Measurements from ENCODE around the gene MFSD8. TPM values are rescaled to one million over a fixed set of nuclear protein-coding genes. Genes with fewer than 3 reads are reported as not detected.
"Not testable (repeated sequence)": the region's sequence is repeated elsewhere in the genome, so short reads cannot be mapped to it uniquely, and the experiment has no call there.

MFSD8 gene
- total RNA-seq, 2 experiments from 2014 or later: 10.2 to 13.8 TPM

GRCh38 chr4:127978930-127979329 is 14.0 kb upstream of the MFSD8 start:
- POLR2A ChIA-PET: no interaction called here

GRCh38 chr4:127975121-127975770 is 10.3 kb upstream of the MFSD8 start:
- DNase-seq (no peak), ATAC-seq (peak; percentile 51)
- H3K27ac Mint-ChIP-seq: no peak overlapping the region
- H3K9me3 Mint-ChIP-seq (ENCODE audit: low read depth): no peaks in the 10 kb centered on the region
- H3K27me3 Mint-ChIP-seq: no peaks in the 10 kb centered on the region
- intact Hi-C loops (cut with DNase I, micrococcal nuclease): no loop called here
- CTCF ChIA-PET: interaction anchor here (0.6 kb wide), 1 partner anchor 311 kb away, joined by 3 read pairs; no protein-coding TSS in a partner anchor
- H3K36me3 Mint-ChIP-seq (ENCODE audit: low read depth): peaks cover 25% of the 10 kb centered on the region
- POLR2A ChIA-PET: no interaction called here
- H3K4me1 Mint-ChIP-seq: peaks cover 9% of the 10 kb centered on the region
- peak overlapping the region; percentile 3 for H3K4me3 Mint-ChIP-seq

More at GRCh38 chr4:127978930-127979329, 14.0 kb upstream of the MFSD8 start:
- peaks cover 8% of the 10 kb centered on the region for H3K4me1 Mint-ChIP-seq
- H3K9me3 Mint-ChIP-seq (ENCODE audit: low read depth): no peaks in the 10 kb centered on the region
- intact Hi-C loops (cut with DNase I, micrococcal nuclease): no loop called here
- peaks cover 16% of the 10 kb centered on the region for H3K36me3 Mint-ChIP-seq (ENCODE audit: low read depth)
- no peaks in the 10 kb centered on the region for H3K27me3 Mint-ChIP-seq
- DNase-seq (no peak), ATAC-seq (no peak)
- CTCF ChIA-PET: interaction anchor here (0.7 to 1.2 kb wide), 3 partner anchors 11 to 783 kb away, joined by 3 read pairs; partner anchors contain the start of genes ABHD18 and MFSD8
- H3K4me3 Mint-ChIP-seq: no peak overlapping the region
- no peak overlapping the region for H3K27ac Mint-ChIP-seq

DNA sequence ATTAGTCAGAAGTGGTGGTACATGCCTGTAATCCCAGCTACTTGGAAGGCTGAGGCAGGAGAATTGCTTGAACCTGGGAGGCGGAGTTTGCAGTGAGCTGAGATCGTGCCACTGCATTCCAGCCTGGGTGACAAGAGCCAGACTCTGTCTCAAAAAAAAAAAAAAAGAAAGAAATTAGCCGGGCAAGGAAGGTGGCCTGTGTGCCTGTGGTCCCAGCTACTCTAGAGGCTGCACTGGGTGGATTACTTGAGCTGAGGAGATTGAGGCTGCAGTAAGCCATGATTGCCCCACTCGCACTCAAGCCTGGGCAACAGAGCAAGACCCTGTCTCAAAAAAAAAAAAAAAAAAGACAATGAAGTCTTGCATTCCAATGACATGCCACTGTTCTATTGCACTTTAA is 6.0 kb upstream of the MFSD8 start:
- CTCF ChIA-PET, H3K27me3 Mint-ChIP-seq: not testable (repeated sequence)

GRCh38 chr4:127968586-127968985 is 3.6 kb upstream of the MFSD8 start:
- H3K27me3 Mint-ChIP-seq: no peaks in the 10 kb centered on the region
- H3K4me1 Mint-ChIP-seq: peaks cover 17% of the 10 kb centered on the region
- DNase-seq (no peak), ATAC-seq (no peak)
- peaks cover 16% of the 10 kb centered on the region for H3K36me3 Mint-ChIP-seq (ENCODE audit: low read depth)
- H3K9me3 Mint-ChIP-seq (ENCODE audit: low read depth): no peaks in the 10 kb centered on the region
- no peak overlapping the region for H3K27ac Mint-ChIP-seq
- POLR2A ChIA-PET: no interaction called here
- no peak overlapping the region for H3K4me3 Mint-ChIP-seq
- intact Hi-C loops (cut with DNase I, micrococcal nuclease): loop anchor here in 1 of 2 experiments (10.0 kb wide), 1 partner anchor 184 kb away; the partner anchor contains the start of gene HSPA4L
- CTCF ChIA-PET: interaction anchor here (0.6 to 1.2 kb wide), 2 partner anchors 10 to 17 kb away, joined by 3 read pairs; no protein-coding TSS in a partner anchor

More for the DNA sequence above, 6.0 kb upstream of the MFSD8 start:
- H3K9me3 Mint-ChIP-seq (ENCODE audit: low read depth); POLR2A ChIA-PET; DNase-seq; intact Hi-C loops (cut with DNase I, micrococcal nuclease); ATAC-seq; H3K4me3 Mint-ChIP-seq; H3K27ac Mint-ChIP-seq: not testable (repeated sequence)
- Mint-ChIP-seq H3K4me1 (peaks cover 20% of the 10 kb centered on the region), H3K36me3 (ENCODE audit: low read depth) (peaks cover 25% of the 10 kb centered on the region)

GRCh38 chr4:127967141-127967775 is 2.3 kb upstream of the MFSD8 start:
- H3K36me3 Mint-ChIP-seq (ENCODE audit: low read depth): peaks cover 18% of the 10 kb centered on the region
- H3K9me3 Mint-ChIP-seq (ENCODE audit: low read depth): no peaks in the 10 kb centered on the region
- intact Hi-C loops (cut with DNase I, micrococcal nuclease): loop anchor here (2.0 to 10.0 kb wide), 2 partner anchors 182 to 334 kb away; partner anchors contain the start of genes HSPA4L (in 1 of the 2) and INTU (in 1 of the 2)
- POLR2A ChIA-PET: interaction anchor here (0.5 to 0.6 kb wide), 3 partner anchors 16 to 152 kb away, joined by 3 to 6 read pairs (median 4); no protein-coding TSS in a partner anchor
- H3K27ac Mint-ChIP-seq: no peak overlapping the region
- CTCF ChIA-PET: interaction anchor here (1.2 kb wide), 1 partner anchor 11 kb away, joined by 3 read pairs; no protein-coding TSS in a partner anchor
- no peak for DNase-seq
- H3K4me3 Mint-ChIP-seq: peak overlapping the region; percentile 36
- H3K27me3 Mint-ChIP-seq: no peaks in the 10 kb centered on the region
- ATAC-seq: no peak
- H3K4me1 Mint-ChIP-seq: peaks cover 28% of the 10 kb centered on the region

- Mint-ChIP-seq H3K9me3 (ENCODE audit: low read depth) (no peaks in the 10 kb centered on the region), H3K4me3 (peak overlapping the region; percentile 90), H3K36me3 (ENCODE audit: low read depth) (peaks cover 18% of the 10 kb centered on the region), H3K27ac (peak overlapping the region; percentile 97), H3K4me1 (peaks cover 32% of the 10 kb centered on the region), H3K27me3 (no peaks in the 10 kb centered on the region)
- CTCF ChIA-PET: interaction anchor here (0.5 to 2.2 kb wide), 6 partner anchors 13 to 319 kb away, joined by 3 to 8 read pairs (median 4); partner anchors contain the start of gene LARP1B
- intact Hi-C loops (cut with DNase I, micrococcal nuclease): loop anchor here (1.0 to 10.0 kb wide), 11 partner anchors 32 to 1131 kb away; partner anchors contain the start of genes HSPA4L (in 2 of the 2), PLK4 (in 2 of the 2), C4orf33 (in 1 of the 2) and INTU (in 1 of the 2)
- POLR2A ChIA-PET: interaction anchor here (0.6 to 2.0 kb wide), 7 partner anchors 32 to 339 kb away, joined by 3 to 41 read pairs (median 4); partner anchors contain the start of genes LARP1B, PGRMC2 and PLK4
- DNase-seq (peak; percentile 87), ATAC-seq (peak; percentile 44)
Measured at GRCh38 chr4:127965803-127966175, 816 bp upstream of the MFSD8 start.

GRCh38 chr4:127964426-127965061 is 429 bp downstream of the MFSD8 start:
- intact Hi-C loops (cut with DNase I, micrococcal nuclease): loop anchor here (1.0 to 10.0 kb wide), 10 partner anchors 33 to 1132 kb away; partner anchors contain the start of genes HSPA4L (in 2 of the 2), PLK4 (in 2 of the 2), C4orf33 (in 1 of the 2) and LARP1B (in 1 of the 2)
- ChIA-PET CTCF (interaction anchor here (0.6 to 2.2 kb wide), 6 partner anchors 14 to 137 kb away, joined by 3 to 8 read pairs (median 4); partner anchors contain the start of genes LARP1B and PLK4), POLR2A (interaction anchor here (1.5 to 2.0 kb wide), 3 partner anchors 83 to 96 kb away, joined by 3 to 41 read pairs (median 14); partner anchors contain the start of genes LARP1B and PLK4)
- H3K27me3 Mint-ChIP-seq; DNase-seq; H3K9me3 Mint-ChIP-seq (ENCODE audit: low read depth): not testable (repeated sequence)
- Mint-ChIP-seq H3K4me3 (peak overlapping the region; percentile 90), H3K4me1 (peaks cover 32% of the 10 kb centered on the region), H3K36me3 (ENCODE audit: low read depth) (peaks cover 18% of the 10 kb centered on the region), H3K27ac (peak overlapping the region; percentile 97)
- peak; percentile 2 for ATAC-seq

DNA sequence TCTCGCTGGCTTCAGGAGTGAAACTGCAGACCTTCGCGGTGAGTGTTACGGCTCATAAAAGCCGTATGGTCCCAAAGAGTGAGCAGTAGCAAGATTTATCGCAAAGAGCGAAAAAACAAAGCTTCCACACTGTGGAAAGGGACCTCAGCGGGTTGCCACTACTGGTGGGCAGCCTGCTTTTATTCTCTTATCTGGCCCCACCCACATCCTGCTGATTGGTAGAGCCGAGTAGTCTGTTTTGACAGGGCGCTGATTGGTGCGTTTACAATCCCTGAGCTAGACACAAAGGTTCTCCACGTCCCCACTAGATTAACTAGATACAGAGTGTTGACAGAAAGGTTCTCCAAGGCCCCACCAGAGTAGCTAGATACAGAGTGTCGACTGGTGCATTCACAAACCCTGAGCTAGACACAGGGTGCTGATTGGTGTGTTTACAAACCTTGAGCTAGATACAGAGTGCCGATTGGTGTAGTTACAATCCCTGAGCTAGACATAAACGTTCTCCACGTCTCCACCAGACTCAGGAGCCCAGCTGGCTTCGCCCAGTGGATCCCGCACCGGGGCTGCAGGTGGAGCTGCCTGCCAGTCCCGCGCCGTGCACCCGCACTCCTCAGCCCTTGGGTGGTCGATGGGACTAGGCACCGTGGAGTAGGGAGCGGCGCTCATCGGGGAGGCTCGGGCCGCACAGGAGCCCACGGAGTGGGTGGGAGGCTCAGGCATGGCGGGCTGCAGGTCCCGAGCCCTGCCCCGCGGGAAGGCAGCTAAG is 1.2 kb downstream of the MFSD8 start:
- POLR2A ChIA-PET: interaction anchor here (0.6 to 1.9 kb wide), 3 partner anchors 29 to 83 kb away, joined by 3 to 14 read pairs (median 3); partner anchors contain the start of gene PLK4
- DNase-seq: peak; percentile 14
- peak overlapping the region; percentile 90 for H3K4me3 Mint-ChIP-seq
- peaks cover 35% of the 10 kb centered on the region for H3K4me1 Mint-ChIP-seq
- H3K27ac Mint-ChIP-seq: peak overlapping the region; percentile 63
- intact Hi-C loops (cut with DNase I, micrococcal nuclease): loop anchor here in 1 of 2 experiments (2.0 to 10.0 kb wide), 2 partner anchors 179 to 1129 kb away; partner anchors contain the start of genes HSPA4L and SCLT1
- ATAC-seq; H3K9me3 Mint-ChIP-seq (ENCODE audit: low read depth); H3K27me3 Mint-ChIP-seq: not testable (repeated sequence)
- peaks cover 18% of the 10 kb centered on the region for H3K36me3 Mint-ChIP-seq (ENCODE audit: low read depth)
- CTCF ChIA-PET: interaction anchor here (0.6 kb wide), 3 partner anchors 43 to 137 kb away, joined by 3 read pairs; no protein-coding TSS in a partner anchor

DNA sequence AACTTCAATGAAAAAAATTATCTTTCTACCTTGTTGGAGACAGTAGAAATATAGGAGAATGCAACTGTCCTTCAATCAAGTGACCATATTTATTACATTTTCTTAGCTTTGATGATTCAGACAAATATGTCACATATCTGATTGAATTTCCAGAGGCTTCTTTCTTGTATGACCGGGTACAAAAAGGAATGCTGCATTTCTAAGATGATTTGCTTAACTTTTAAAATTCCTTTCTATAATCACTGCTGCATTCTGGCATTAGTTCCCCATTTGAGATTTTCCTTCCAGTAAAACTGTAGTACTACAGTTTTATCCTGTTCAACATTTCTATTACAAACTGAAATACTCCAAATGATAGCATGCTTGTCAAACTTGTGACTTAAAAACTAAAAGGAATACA is 5.2 kb downstream of the MFSD8 start:
- ATAC-seq: no peak
- ChIA-PET POLR2A (no interaction called here), CTCF (no interaction called here)
- H3K27ac Mint-ChIP-seq: no peak overlapping the region
- no peak for DNase-seq
- peaks cover 23% of the 10 kb centered on the region for H3K36me3 Mint-ChIP-seq (ENCODE audit: low read depth)
- no peaks in the 10 kb centered on the region for H3K27me3 Mint-ChIP-seq
- peaks cover 25% of the 10 kb centered on the region for H3K4me1 Mint-ChIP-seq
- H3K4me3 Mint-ChIP-seq: no peak overlapping the region
- intact Hi-C loops (cut with DNase I, micrococcal nuclease): loop anchor here in 1 of 2 experiments (10.0 kb wide), 1 partner anchor 175 kb away; the partner anchor contains the start of gene HSPA4L
- no peaks in the 10 kb centered on the region for H3K9me3 Mint-ChIP-seq (ENCODE audit: low read depth)

- Mint-ChIP-seq H3K36me3 (ENCODE audit: low read depth) (peaks cover 19% of the 10 kb centered on the region), H3K27ac (no peak overlapping the region), H3K9me3 (ENCODE audit: low read depth) (no peaks in the 10 kb centered on the region), H3K27me3 (no peaks in the 10 kb centered on the region), H3K4me1 (peaks cover 8% of the 10 kb centered on the region), H3K4me3 (no peak overlapping the region)
- ATAC-seq: no peak
- DNase-seq: no peak
- CTCF ChIA-PET: no interaction called here
- intact Hi-C loops (cut with DNase I, micrococcal nuclease): no loop called here
- POLR2A ChIA-PET: no interaction called here
Measured at GRCh38 chr4:127957105-127957504, 7.9 kb downstream of the MFSD8 start.
